NK-92 treated with Interleukin-12 subunit alpha and Interleukin-12 subunit beta, amount 100 ng/mL, for 24 hours (cell line): Measurements from ENCODE around the gene HLA-F.

Experiments
- DNase-seq: peaks from one replicate; lab custom pipeline; 2025; lab: John Stamatoyannopoulos, UW

The HLA-F gene

GRCh38 chr6:29724937-29725869 is 2.0 kb downstream of the HLA-F start:
- no peak for DNase-seq

- no peak for DNase-seq
Observed at GRCh38 chr6:29726001-29726400, 2.8 kb downstream of the HLA-F start.

- DNase-seq, result no peak
Observed at GRCh38 chr6:29726571-29727194, 3.4 kb downstream of the HLA-F start.

- no peak for DNase-seq
Observed at GRCh38 chr6:29727637-29728036, 4.4 kb downstream of the HLA-F start.

- DNase-seq, result no peak
Observed at GRCh38 chr6:29728173-29728874, 5.1 kb downstream of the HLA-F start.

- DNase-seq, result no peak
Observed at GRCh38 chr6:29728875-29729270, 5.6 kb downstream of the HLA-F start.

- DNase-seq, result no peak
Observed at GRCh38 chr6:29729774-29730328, 6.6 kb downstream of the HLA-F start.

- no peak for DNase-seq
Observed at GRCh38 chr6:29730575-29731126, 7.4 kb downstream of the HLA-F start.

- DNase-seq, result no peak
Observed at GRCh38 chr6:29731281-29731680, 8.0 kb downstream of the HLA-F start.

GRCh38 chr6:29733057-29733456 is 9.8 kb downstream of the HLA-F start:
- no peak for DNase-seq

GRCh38 chr6:29734046-29735018 is 11.1 kb downstream of the HLA-F start:
- no peak for DNase-seq

GRCh38 chr6:29736563-29736962 is 13.3 kb downstream of the HLA-F start:
- DNase-seq, result no peak

GRCh38 chr6:29737707-29738630 is 14.7 kb downstream of the HLA-F start:
- DNase-seq, result peak; percentile 48

GRCh38 chr6:29739136-29739881 is 16.1 kb downstream of the HLA-F start:
- no peak for DNase-seq

GRCh38 chr6:29739882-29740261 is 16.6 kb downstream of the HLA-F start:
- DNase-seq, result no peak

- DNase-seq, result no peak
Observed at GRCh38 chr6:29741592-29741991, 18.4 kb downstream of the HLA-F start.

GRCh38 chr6:29742127-29742526 is 18.9 kb downstream of the HLA-F start:
- no peak for DNase-seq

GRCh38 chr6:29743025-29743424 is 19.8 kb downstream of the HLA-F start:
- no peak for DNase-seq

- no peak for DNase-seq
Observed at GRCh38 chr6:29743568-29743967, 20.3 kb downstream of the HLA-F start.
